RWPE2 (cell line): ENCODE measurements around the gene SLC12A3.

Experiments used
- ATAC-seq: fragments of 200-7000 bp; cut with Tn5 transposase; 3 replicates; pipeline ENCODE4 v1.9.1; 2021; ENCODE audit warnings: low read depth
- DNase-seq: peaks from one replicate; pipeline ENCODE4 v3.0.0-alpha.2; 2020; ENCODE audit warnings: low spot score
- H3K27ac ChIP-seq: fragments of 450-650 bp; 2 replicates; pipeline ENCODE4 v1.5.1; 2017; ENCODE audit warnings: mild to moderate bottlenecking; ENCODE audit not compliant: poor library complexity, severe bottlenecking
- H3K27me3 ChIP-seq: fragments of 250-450 bp; sonication (Bioruptor Pico); 2 replicates; pipeline ENCODE4 v1.5.1; 2021; ENCODE audit warnings: mild to moderate bottlenecking, moderate library complexity; ENCODE audit not compliant: insufficient read depth, poor library complexity, severe bottlenecking
- H3K36me3 ChIP-seq: fragments of 250-450 bp; sonication (Bioruptor Pico); 2 replicates; pipeline ENCODE4 v1.5.1; 2020; ENCODE audit warnings: low read depth, mild to moderate bottlenecking, moderate library complexity
- H3K4me1 ChIP-seq: fragments of 250-450 bp; sonication (Bioruptor Pico); 2 replicates; pipeline ENCODE4 v1.5.1; 2021; ENCODE audit warnings: mild to moderate bottlenecking, moderate library complexity; ENCODE audit not compliant: insufficient read depth, poor library complexity, severe bottlenecking
- H3K4me3 ChIP-seq: fragments of 250-450 bp; sonication (Bioruptor Pico); 2 replicates; pipeline ENCODE4 v1.5.1; 2021; ENCODE audit warnings: mild to moderate bottlenecking, moderate library complexity; ENCODE audit not compliant: severe bottlenecking
- H3K9me3 ChIP-seq: fragments of 250-450 bp; sonication (Bioruptor Pico); 2 replicates; pipeline ENCODE4 v1.5.1; 2021; ENCODE audit warnings: mild to moderate bottlenecking, moderate library complexity; ENCODE audit not compliant: severe bottlenecking
- CTCF ChIP-seq: fragments of 450-650 bp; IDR thresholded peaks from one replicate; pipeline ENCODE4 v1.5.1; 2017; ENCODE audit warnings: mild to moderate bottlenecking, moderate library complexity; ENCODE audit not compliant: poor library complexity, severe bottlenecking

Gene SLC12A3

GRCh38 chr16:56950051-56950450 lies 85.0 kb downstream of the SLC12A3 start:
- Histone ChIP-seq H3K27me3 (no peaks in the 10 kb centered on the region), H3K36me3 (peaks cover 5% of the 10 kb centered on the region), H3K9me3 (no peaks in the 10 kb centered on the region), H3K4me3 (no peak overlapping the region), H3K27ac (no peak overlapping the region), H3K4me1 (no peaks in the 10 kb centered on the region)
- DNase-seq = no peak
- ATAC-seq = no peak
- no peak for TF ChIP-seq CTCF

GRCh38 chr16:56950455-56950854 lies 85.4 kb downstream of the SLC12A3 start:
- no peaks in the 10 kb centered on the region for H3K4me1 ChIP-seq
- H3K36me3 ChIP-seq = peaks cover under 1% of the 10 kb centered on the region
- TF ChIP-seq CTCF = no peak
- ATAC-seq (no peak), DNase-seq (no peak)
- H3K4me3 ChIP-seq = no peak overlapping the region
- no peak overlapping the region for H3K27ac ChIP-seq
- no peaks in the 10 kb centered on the region for H3K27me3 ChIP-seq
- H3K9me3 ChIP-seq = no peaks in the 10 kb centered on the region

- TF ChIP-seq CTCF = peak; percentile 45
- Histone ChIP-seq H3K27me3 (no peaks in the 10 kb centered on the region), H3K36me3 (no peaks in the 10 kb centered on the region), H3K27ac (no peak overlapping the region), H3K4me1 (no peaks in the 10 kb centered on the region), H3K4me3 (no peak overlapping the region), H3K9me3 (no peaks in the 10 kb centered on the region)
- DNase-seq (no peak), ATAC-seq (peak; percentile 10; the same call in 1 of the 3 replicates)
These were observed 86.1 kb downstream of the SLC12A3 start for GRCh38 chr16:56950881-56951771.

GRCh38 chr16:56953006-56953405 lies 88.0 kb downstream of the SLC12A3 start:
- no peaks in the 10 kb centered on the region for H3K27me3 ChIP-seq
- ATAC-seq (no peak), DNase-seq (no peak)
- H3K27ac ChIP-seq = no peak overlapping the region
- no peak overlapping the region for H3K4me3 ChIP-seq
- no peaks in the 10 kb centered on the region for H3K9me3 ChIP-seq
- no peak for TF ChIP-seq CTCF
- H3K4me1 ChIP-seq = no peaks in the 10 kb centered on the region
- H3K36me3 ChIP-seq = no peaks in the 10 kb centered on the region

GRCh38 chr16:56956076-56956475 lies 91.1 kb downstream of the SLC12A3 start:
- Histone ChIP-seq H3K4me3 (no peak overlapping the region), H3K9me3 (no peaks in the 10 kb centered on the region), H3K27me3 (no peaks in the 10 kb centered on the region), H3K27ac (no peak overlapping the region), H3K4me1 (no peaks in the 10 kb centered on the region), H3K36me3 (no peaks in the 10 kb centered on the region)
- ATAC-seq (no peak), DNase-seq (no peak)
- TF ChIP-seq CTCF = no peak
